GM18951 (cell line): Measurements from ENCODE around the gene RANBP17.

Experiments used
- POLR2A ChIP-seq: IDR thresholded peaks from 4 replicates; pipeline ENCODE4 v1.6.1; 2011; ENCODE audit warnings: mild to moderate bottlenecking; ENCODE audit not compliant: insufficient read length, insufficient read depth; ENCODE audit errors: extremely low read depth
- in situ Hi-C: fragments of 300-500 bp; cut with MboI; formaldehyde crosslinking; loops from one replicate; pipeline ENCODE4 v1.12.0; 2022; ENCODE audit warnings: low sequenced_read_pairs, mixed read lengths, inconsistent platforms; ENCODE audit not compliant: unreplicated experiment

The RANBP17 gene

DNA sequence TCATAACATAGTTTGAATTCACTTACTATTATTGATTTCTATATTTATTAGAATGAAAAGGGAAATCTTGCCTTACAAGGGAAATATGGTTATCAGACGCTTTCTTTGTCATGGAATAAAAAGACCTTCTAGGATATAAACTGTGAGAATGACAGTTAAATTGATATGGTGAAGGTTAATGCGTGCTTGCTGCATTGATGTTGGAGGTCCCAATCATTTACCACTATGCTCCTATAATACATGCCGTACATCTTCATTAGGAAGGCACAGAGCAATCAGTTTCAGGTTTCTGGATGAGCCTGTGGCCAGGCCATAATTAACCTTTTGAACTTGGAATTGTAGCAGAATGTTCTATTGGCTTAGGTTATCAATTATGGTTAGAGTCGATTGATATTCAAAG lies 245.9 kb downstream of the RANBP17 start:
- in situ Hi-C loops, result no loop called here
- TF ChIP-seq POLR2A, result no peak

DNA sequence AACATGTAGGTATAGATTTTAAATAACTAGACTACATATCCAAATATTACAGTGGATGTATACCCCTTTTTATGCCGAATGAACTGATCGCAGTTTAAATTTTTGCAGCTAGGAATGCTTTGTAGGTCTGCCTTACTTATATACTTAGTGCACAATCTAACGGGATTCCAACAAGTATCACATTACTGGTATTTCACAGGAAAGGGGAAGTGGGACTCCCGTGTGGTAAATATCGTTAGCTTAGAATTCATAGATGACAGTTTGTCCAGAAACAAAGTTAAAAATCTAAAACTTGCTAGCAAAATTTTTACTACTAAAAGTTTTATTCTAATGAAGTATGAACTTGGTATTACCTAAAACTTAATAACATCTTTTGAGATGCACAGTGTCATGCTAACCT lies 253.7 kb downstream of the RANBP17 start:
- in situ Hi-C loops, result no loop called here
- no peak for TF ChIP-seq POLR2A

DNA sequence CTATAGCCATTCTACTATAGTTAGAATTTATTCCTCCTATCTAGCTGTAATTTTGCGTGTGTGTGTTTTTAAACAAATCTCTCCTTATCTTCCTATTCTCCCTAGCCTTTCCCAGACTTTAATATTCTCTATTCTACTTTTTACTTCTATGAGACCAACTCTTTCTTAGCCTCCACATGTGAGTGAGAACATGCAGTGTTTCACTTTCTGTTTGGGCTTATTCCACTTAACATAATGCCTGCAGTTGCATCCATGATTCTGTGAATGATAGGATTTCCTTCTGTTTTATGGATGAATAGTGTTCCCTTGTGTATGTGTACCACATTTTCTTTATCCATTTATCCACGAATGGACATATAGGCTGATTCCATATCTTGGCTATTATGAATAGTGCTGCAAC lies 254.9 kb downstream of the RANBP17 start:
- in situ Hi-C loops, result no loop called here
- no peak for TF ChIP-seq POLR2A

DNA sequence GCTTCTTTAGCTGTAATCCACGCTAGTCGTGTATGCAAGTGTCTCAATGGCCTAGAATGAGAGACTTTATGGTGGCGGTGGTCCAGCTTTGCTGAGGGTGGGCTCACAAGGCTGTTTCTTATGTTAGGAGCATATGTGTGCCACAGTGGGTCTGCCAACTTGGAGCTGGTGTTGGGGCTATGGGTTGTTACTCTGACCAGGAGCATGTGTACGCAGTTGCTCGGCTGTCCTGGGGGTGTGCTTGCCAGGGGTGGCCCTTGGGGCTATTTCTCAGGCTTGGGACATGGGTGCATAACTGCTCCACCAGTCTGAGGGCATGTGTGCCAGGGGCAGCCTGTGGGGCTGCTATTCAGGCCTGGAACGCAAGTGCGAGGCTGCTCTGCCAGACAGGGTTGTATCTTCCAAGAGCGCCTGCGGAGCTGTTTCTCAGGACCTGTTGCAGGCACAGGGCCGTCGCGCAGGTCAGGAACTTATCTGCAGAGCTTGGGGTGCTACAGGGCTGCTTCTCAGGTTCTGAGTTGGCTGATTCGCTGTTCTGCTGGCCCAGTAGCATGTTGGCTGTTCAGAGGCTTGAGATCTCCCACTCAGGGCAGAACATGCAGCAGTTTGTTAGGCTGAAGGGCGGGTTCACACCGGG lies 259.3 kb downstream of the RANBP17 start:
- TF ChIP-seq POLR2A, result no peak

GRCh38 chr5:171121638-171122037 lies 259.8 kb downstream of the RANBP17 start:
- in situ Hi-C loops, result no loop called here
- no peak for TF ChIP-seq POLR2A

More for the DNA sequence above, 259.3 kb downstream of the RANBP17 start:
- in situ Hi-C loops, result no loop called here

- TF ChIP-seq POLR2A, result no peak
- in situ Hi-C loops, result no loop called here
Measured at GRCh38 chr5:171122372-171122771, 260.6 kb downstream of the RANBP17 start.

DNA sequence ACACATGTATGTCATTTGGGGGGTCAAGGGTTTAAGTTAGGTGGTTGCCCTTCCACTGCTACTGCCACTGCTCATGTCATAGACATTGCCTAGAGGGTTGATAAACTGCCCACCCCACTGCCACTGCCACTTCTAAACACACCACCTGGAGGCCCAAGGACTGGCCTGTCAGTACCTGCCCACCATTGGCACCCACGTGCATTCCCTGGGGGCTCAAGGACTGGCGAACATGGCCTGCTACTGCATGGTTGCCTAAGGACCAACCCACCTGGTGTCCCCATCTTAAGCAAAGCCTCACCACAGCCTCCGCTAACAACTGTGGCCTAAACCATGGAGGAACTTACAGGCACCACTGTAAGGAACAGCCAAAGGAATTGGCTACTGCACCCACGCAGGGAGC lies 261.6 kb downstream of the RANBP17 start:
- in situ Hi-C loops, result no loop called here
- TF ChIP-seq POLR2A, result no peak

DNA sequence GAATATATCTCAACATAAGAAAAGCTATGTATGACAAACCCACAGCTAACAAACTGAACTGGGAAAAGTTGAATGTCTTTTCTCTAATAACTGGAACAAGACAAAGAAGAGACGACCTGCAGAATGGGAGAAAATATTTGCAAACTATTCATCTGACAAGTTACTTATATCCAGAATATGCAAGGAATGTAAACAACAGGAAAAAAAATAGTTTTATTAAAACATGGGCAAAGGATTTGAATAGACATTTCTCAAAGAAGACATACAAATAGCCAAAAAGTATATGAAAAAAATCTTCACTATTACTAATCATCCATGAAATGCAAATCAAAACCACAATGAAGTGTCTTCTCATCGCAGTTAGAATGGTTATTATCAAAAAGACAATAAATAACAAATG lies 265.5 kb downstream of the RANBP17 start:
- TF ChIP-seq POLR2A, result no peak
- in situ Hi-C loops, result no loop called here

GRCh38 chr5:171128136-171128535 lies 266.3 kb downstream of the RANBP17 start:
- TF ChIP-seq POLR2A, result no peak
- in situ Hi-C loops, result no loop called here

DNA sequence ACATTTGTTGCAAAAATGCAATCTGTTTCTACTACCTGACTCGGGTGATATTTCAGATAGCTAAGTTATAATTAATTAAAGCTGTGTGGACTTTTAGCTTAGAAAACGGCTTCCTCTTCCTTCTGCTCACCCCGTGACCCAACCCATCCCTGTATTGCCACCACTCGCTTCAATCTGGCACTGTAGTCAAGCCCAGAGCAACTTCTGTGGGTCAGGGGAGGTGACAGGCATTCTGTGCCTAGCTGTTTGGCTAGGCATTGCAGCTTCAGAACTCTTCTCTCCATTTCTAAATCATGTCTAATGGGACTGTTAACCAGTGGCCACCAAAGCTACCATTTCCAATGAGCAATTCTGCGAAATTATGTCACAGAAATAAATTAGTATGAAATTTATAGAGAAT lies 267.5 kb downstream of the RANBP17 start:
- in situ Hi-C loops, result no loop called here
- TF ChIP-seq POLR2A, result no peak

DNA sequence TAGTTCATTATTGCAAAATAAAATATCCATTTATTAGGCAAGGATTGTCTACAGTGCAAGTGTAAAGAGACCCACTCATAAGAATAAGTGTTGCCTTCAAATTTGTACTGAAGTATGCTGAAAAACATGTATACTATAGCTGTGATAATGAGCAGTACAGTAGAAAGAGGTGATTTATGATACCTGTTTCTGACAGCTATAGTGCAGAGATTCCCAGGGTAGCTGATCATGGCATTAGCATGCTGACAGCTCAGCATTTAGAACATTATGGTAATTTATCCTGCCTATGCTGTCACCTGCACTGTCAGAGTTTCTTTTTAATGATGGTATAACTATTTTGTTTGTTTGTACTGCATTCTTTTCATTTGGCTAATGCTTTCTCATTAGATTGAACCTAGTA lies 269.7 kb downstream of the RANBP17 start:
- in situ Hi-C loops, result no loop called here
- TF ChIP-seq POLR2A, result no peak

DNA sequence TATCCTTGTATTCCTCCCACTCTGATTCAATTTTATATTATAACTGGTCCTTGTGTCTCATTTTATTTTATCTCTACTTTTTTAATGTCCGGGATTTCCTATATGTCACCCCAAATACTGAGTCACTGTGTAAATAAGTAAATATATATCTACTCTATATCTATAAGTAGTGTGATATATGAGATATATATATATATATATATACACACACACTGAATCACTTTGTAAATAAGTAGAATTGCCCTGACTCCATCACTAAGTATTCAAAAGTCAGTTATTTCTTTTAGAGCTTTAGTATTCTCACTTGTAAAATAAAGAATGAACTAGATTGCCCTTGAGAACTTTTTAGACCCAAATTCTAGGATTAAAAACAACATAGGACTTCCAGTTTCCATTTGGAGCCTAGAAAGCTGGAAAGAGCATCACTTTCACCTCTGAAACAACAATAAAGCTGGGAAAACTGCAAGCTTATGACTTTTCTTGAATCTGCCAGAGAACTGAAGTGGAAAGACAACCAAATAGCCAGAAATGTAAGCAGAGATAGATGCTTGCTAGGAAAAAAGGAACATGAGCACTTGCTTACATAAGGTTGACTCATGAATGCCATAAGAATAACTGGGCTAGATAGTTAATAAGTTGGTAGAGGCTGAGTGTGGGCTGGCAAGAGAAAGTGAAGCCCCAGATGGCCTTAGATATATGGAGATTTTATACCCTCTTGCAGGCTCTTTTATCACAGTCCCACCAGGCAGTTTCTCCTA lies 276.1 kb downstream of the RANBP17 start:
- TF ChIP-seq POLR2A, result no peak
- in situ Hi-C loops, result no loop called here

DNA sequence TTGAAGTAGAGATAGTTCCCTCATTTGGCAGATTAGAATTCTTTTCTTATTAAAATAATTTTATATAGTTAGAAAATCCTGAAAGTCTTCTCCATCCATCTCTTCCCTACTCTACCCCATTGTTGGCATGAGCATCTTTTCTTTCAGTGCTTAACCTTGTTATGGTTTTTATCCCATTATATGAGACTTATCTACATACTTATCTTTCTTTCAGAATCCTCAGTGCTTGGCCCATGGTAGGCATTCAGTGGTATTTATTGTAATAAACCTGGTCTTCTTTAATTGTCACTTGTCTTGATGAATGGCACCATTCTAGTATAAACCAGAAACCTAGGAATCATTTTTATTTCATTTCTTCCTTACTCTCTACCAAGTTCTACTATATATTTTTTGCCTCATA lies 277.4 kb downstream of the RANBP17 start:
- TF ChIP-seq POLR2A, result no peak
- in situ Hi-C loops, result no loop called here

DNA sequence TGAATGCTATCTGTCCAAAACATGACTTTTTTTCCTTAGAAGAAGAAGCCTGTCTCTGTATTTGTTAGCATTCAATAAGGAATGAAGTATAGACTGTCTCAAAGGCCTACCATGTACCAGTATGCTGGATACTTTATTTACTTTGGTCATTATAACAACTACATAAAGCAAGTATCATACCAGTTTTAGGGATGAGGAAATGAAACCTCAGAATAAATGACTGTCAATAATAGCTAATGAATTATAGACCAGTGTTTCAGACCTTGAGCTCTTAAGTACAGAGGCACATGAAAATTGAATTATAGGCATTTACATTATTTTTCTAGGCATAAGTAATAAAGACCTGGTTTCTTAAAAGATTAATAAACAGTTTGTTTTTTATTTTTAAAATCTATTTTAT lies 280.8 kb downstream of the RANBP17 start:
- no peak for TF ChIP-seq POLR2A
- in situ Hi-C loops, result no loop called here
